Sigmoid colon (tissue), 7 donors: ENCODE data around the gene TPH2. TPM values are rescaled to one million over a fixed set of nuclear protein-coding genes. Genes with fewer than 3 reads are reported as not detected.

Experiments used
- DNase-seq: peaks from one replicate; pipeline ENCODE4 v3.0.0-alpha.2; 2019
- H3K27ac ChIP-seq, 4 donors: fragments of 200-600 bp; sonication (generic); one replicate each; pipeline ENCODE4 v1.5.1; 2016 to 2019; ENCODE audit warnings: mild to moderate bottlenecking in 1 of 4
- H3K27me3 ChIP-seq, 3 donors: fragments of 200-600 bp; sonication (generic); one replicate each; pipeline ENCODE4 v1.5.1; 2019; ENCODE audit warnings: mild to moderate bottlenecking in 1 of 3
- H3K36me3 ChIP-seq, 4 donors: fragments of 200-600 bp; sonication (generic); one replicate each; pipeline ENCODE4 v1.5.1; 2016 to 2019
- H3K4me1 ChIP-seq, 4 donors: fragments of 200-600 bp; sonication (generic); one replicate each; pipeline ENCODE4 v1.5.1; 2017 to 2019
- H3K4me3 ChIP-seq, 4 donors: fragments of 200-600 bp; sonication (generic); one replicate each; pipeline ENCODE4 v1.5.1; 2017 to 2019; ENCODE audit warnings: mild to moderate bottlenecking in 2 of 4, moderate library complexity in 1 of 4
- H3K9me3 ChIP-seq, 4 donors: fragments of 200-600 bp in 3 of 4; sonication (generic) in 3 of 4; one replicate each; pipeline versions ENCODE4 v1.5.1 to v1.6.1; 2013 to 2019
- EP300 ChIP-seq, 4 donors: sonication (generic); formaldehyde crosslinking; IDR thresholded peaks; one replicate each; pipeline ENCODE4 v1.6.1; 2017; ENCODE audit warnings: antibody characterized with exemption in 4 of 4
- POLR2A ChIP-seq, 2 donors: fragments of 450-650 bp; IDR thresholded peaks; one replicate each; pipeline ENCODE4 v1.6.1; 2016; ENCODE audit warnings: antibody characterized with exemption in 2 of 2, mild to moderate bottlenecking in 2 of 2, moderate library complexity in 2 of 2
- POLR2AphosphoS5 ChIP-seq, 4 donors: sonication (generic); formaldehyde crosslinking; IDR thresholded peaks; one replicate each; pipeline ENCODE4 v1.6.1; 2017; ENCODE audit warnings: antibody characterized with exemption in 4 of 4
- WGBS, 2 donors: extraction: QIAGEN DNeasy Blood & Tissue Kit; methylation state at CpG; one replicate each; pipeline ENCODE4 v1.1.7; 2013; 5-methylcytosine and 5-hydroxymethylcytosine counted together
- intact Hi-C: fragments of 100-400 bp; cut with DNase I; formaldehyde crosslinking; loops from one replicate; pipeline ENCODE4 v1.15.1; 2023
- polyA plus RNA-seq, 3 donors: library from polyadenylated mRNA; stranded (reverse); fragments of 200-250 nt; gene quantifications; one replicate each; pipeline ENCODE4 v1.2.3, GENCODE V29; 2013
- total RNA-seq, 4 donors: library from RNA; depleted of rRNA; stranded (reverse); fragments of >200 nt; gene quantifications; one replicate each; pipeline ENCODE4 v1.1.0, GENCODE V29; 2016
- TF ChIP-seq, protein P1 (sequence below), 4 experiments: fragments of 450-650 bp in 3 of 4; fragments of 200-600 bp in 1 of 4; IDR thresholded peaks; one replicate each; pipeline ENCODE4 v1.5.1; 2016 to 2019; ENCODE audit warnings: antibody characterized with exemption in 4 of 4, mild to moderate bottlenecking in 3 of 4, moderate library complexity in 2 of 4
- donor health status: healthy with polysubstance abuse.
- donor health status: Bipolar disorder and iron deficiency.
- donor health status: healthy.

Gene TPH2
- total and polyA plus RNA-seq, 7 donors = 0.14 to 0.55 (median 0.36) TPM; not detected in 4

DNA sequence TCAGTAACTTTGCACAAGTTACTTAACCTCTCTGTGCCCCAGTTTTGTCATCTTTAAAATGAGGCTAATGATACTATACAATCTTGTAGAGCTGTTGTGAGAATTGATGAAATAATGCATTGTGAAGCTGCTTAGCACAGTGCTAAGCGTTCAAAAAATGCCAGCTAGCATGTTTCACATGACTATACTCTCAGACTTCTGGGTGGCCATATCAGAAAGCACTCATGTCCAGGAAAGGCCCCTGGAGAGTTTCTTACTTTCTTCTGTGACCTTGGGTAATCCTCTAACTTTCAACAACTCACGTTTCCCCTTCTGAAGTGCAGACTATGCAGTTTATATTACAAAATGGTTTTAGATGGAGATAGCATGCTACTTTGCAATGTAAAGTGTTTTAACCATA, 68.1 kb downstream of the TPH2 start:
- Histone ChIP-seq H3K27ac (no peak overlapping the region), H3K36me3 (no peaks in the 10 kb centered on the region), H3K9me3 (no peaks in the 10 kb centered on the region), H3K4me3 (no peak overlapping the region), H3K4me1 (peaks cover 0 to 24% (median 10%) of the 10 kb centered on the region in 4 donors), H3K27me3 (no peaks in the 10 kb centered on the region)
- DNase-seq = no peak
- TF ChIP-seq, protein P1, sequence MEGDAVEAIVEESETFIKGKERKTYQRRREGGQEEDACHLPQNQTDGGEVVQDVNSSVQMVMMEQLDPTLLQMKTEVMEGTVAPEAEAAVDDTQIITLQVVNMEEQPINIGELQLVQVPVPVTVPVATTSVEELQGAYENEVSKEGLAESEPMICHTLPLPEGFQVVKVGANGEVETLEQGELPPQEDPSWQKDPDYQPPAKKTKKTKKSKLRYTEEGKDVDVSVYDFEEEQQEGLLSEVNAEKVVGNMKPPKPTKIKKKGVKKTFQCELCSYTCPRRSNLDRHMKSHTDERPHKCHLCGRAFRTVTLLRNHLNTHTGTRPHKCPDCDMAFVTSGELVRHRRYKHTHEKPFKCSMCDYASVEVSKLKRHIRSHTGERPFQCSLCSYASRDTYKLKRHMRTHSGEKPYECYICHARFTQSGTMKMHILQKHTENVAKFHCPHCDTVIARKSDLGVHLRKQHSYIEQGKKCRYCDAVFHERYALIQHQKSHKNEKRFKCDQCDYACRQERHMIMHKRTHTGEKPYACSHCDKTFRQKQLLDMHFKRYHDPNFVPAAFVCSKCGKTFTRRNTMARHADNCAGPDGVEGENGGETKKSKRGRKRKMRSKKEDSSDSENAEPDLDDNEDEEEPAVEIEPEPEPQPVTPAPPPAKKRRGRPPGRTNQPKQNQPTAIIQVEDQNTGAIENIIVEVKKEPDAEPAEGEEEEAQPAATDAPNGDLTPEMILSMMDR (IDR thresholded peaks at IDR 0.05) = no peak
- no peak for TF ChIP-seq POLR2AphosphoS5 (IDR thresholded peaks at IDR 0.05)
- TF ChIP-seq EP300 (IDR thresholded peaks at IDR 0.05) = no peak
- no peak for TF ChIP-seq POLR2A (IDR thresholded peaks at IDR 0.05)
- intact Hi-C loops = no loop called here
- 53 to 54% methylated on average over 2 of the region's 2 CpGs for WGBS, 2 donors

DNA sequence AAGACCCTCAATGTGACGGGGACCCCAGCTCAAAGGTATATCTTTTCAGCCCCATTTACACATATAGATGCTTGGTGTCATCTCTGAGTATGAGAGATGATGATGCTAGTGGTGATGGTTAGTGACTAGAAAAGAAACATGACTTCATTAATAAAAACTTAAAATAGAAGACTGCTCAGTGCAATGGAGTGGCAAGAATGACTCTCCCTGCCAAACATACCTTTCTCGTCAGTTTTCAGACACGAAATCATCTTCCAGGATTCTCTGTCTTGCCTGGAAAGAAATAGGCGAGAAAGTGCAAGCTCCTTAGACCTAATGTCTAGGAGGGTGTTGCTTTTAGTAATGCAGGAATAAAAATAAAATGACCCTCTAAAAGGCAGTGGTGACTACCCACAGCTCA, 71.7 kb downstream of the TPH2 start:
- 59 to 80% methylated on average over 4 of the region's 4 CpGs for WGBS, 2 donors
- TF ChIP-seq POLR2A (IDR thresholded peaks at IDR 0.05) = no peak
- peak overlapping the region in 3 of 4 donors; percentile 1 to 56 (median 50) for H3K27ac ChIP-seq

DNA sequence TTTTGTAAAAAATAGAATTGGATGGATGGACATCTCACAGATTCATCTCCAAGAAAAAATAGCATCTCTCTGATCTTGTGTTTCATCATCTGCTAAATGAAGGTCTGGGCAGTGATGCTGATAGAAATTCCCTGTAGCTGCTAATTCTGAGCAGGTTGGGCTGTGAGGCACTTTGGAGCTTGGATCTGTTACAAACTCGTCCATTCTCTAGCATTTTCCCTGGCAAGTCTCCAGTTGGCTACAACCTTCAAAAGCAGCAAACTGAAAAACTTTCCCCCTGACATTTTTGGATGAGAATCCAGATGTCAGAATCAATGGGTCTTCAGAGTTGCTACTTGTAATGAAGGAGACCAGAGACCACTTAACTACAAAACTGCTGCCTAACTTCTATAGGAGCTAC, 72.7 kb downstream of the TPH2 start:
- TF ChIP-seq EP300 (IDR thresholded peaks at IDR 0.05) (no peak), POLR2A (IDR thresholded peaks at IDR 0.05) (no peak), POLR2AphosphoS5 (IDR thresholded peaks at IDR 0.05) (no peak)
- TF ChIP-seq, protein P1 (IDR thresholded peaks at IDR 0.05) = no peak
- H3K27ac ChIP-seq = peak overlapping the region in 2 of 4 donors; percentile 1 to 56
- 10 to 53% methylated on average over 1 of the region's 1 CpG for WGBS, 2 donors

More for the DNA sequence above, 71.7 kb downstream of the TPH2 start:
- no peak for DNase-seq
- Histone ChIP-seq H3K27me3 (no peaks in the 10 kb centered on the region), H3K36me3 (no peaks in the 10 kb centered on the region), H3K9me3 (no peaks in the 10 kb centered on the region), H3K4me3 (no peak overlapping the region), H3K4me1 (peaks cover 0 to 27% (median 13%) of the 10 kb centered on the region in 4 donors)
- intact Hi-C loops = no loop called here

DNA sequence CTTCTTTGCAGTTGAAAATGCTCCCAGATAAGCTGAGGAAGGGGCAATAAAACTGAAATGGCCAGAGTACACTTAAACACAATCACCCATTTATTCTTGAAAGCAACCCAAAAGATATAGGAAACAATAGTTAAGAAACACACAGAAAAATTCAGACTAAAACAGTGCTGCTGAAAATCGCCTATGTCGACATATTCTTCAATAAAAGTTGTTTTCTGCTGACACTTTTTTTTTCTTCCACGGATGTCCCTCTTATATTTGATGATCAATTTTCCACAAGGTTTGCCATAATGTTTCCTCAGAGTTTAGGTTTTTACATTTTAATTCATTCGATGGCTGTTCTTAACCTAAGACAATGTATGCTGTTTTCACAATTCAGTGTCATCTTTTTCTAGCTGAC, 74.2 kb downstream of the TPH2 start:
- no peaks in the 10 kb centered on the region for H3K36me3 ChIP-seq
- no peak overlapping the region for H3K4me3 ChIP-seq
- WGBS, 2 donors = 59 to 89% methylated on average over 4 of the region's 4 CpGs
- H3K4me1 ChIP-seq = peaks cover 0 to 19% (median 13%) of the 10 kb centered on the region in 4 donors
- H3K9me3 ChIP-seq = no peaks in the 10 kb centered on the region
- intact Hi-C loops = no loop called here
- no peak for DNase-seq
- no peaks in the 10 kb centered on the region for H3K27me3 ChIP-seq
- TF ChIP-seq, protein P1 (IDR thresholded peaks at IDR 0.05) = no peak
- TF ChIP-seq POLR2AphosphoS5 (IDR thresholded peaks at IDR 0.05) = no peak
- no peak for TF ChIP-seq EP300 (IDR thresholded peaks at IDR 0.05)
- no peak for TF ChIP-seq POLR2A (IDR thresholded peaks at IDR 0.05)
- no peak overlapping the region for H3K27ac ChIP-seq

More for the DNA sequence above, 72.7 kb downstream of the TPH2 start:
- no peak for DNase-seq
- intact Hi-C loops = no loop called here
- Histone ChIP-seq H3K27me3 (no peaks in the 10 kb centered on the region), H3K4me1 (peaks cover 0 to 27% (median 13%) of the 10 kb centered on the region in 4 donors), H3K4me3 (no peak overlapping the region), H3K36me3 (no peaks in the 10 kb centered on the region), H3K9me3 (no peaks in the 10 kb centered on the region)

DNA sequence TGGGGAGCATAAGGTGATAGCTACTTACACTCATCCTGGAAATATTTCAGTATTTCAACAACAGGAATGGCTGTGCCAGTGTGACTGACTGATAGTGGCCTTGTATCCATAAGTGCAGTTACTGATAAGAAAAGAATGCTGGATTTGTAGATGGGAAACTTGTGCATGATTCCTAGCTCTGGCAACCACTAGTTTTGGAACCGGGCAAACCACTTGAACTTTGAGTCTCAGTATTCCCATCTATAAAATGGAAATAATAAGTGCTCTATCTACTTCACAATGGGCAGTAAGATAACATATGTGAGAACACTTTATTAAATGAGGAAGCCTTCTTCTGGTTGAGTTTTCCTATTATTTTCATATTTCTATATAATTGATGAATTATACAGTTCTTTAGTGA, 77.2 kb downstream of the TPH2 start:
- no peak overlapping the region for H3K4me3 ChIP-seq
- no peaks in the 10 kb centered on the region for H3K9me3 ChIP-seq
- H3K4me1 ChIP-seq = peaks cover 0 to 13% (median 8%) of the 10 kb centered on the region in 4 donors
- H3K27ac ChIP-seq = no peak overlapping the region
- TF ChIP-seq POLR2A (IDR thresholded peaks at IDR 0.05) = no peak
- TF ChIP-seq, protein P1 (IDR thresholded peaks at IDR 0.05) = no peak
- H3K36me3 ChIP-seq = no peaks in the 10 kb centered on the region
- no peak for DNase-seq
- H3K27me3 ChIP-seq = no peaks in the 10 kb centered on the region
- intact Hi-C loops = no loop called here
- WGBS, 2 donors = 70 to 93% methylated on average over 1 of the region's 1 CpG
